DND-41 (cell line): Measurements from ENCODE around the gene COL19A1.

Experiments
- CTCF ChIP-seq: IDR thresholded peaks from 2 replicates; pipeline ENCODE4 v1.5.1; 2012; ENCODE audit warnings: borderline replicate concordance, low read length, moderate library complexity, mild to moderate bottlenecking; ENCODE audit not compliant: poor library complexity, severe bottlenecking; ENCODE audit errors: extremely low read depth
- EZH2 ChIP-seq: IDR thresholded peaks from 3 replicates; pipeline ENCODE4 v1.6.1; 2012; ENCODE audit warnings: borderline replicate concordance, low read depth, mild to moderate bottlenecking, moderate library complexity, low read length, inconsistent platforms; ENCODE audit not compliant: severe bottlenecking

GRCh38 chr6:69915346-69915745 lies 49.0 kb downstream of the COL19A1 start:
- TF ChIP-seq CTCF, result no peak
- TF ChIP-seq EZH2, result no peak
